Activated CD4-positive, alpha-beta T cell treated with anti-CD3 and anti-CD28 coated beads, Interleukin-2, Interleukin-6, amounts not matched to agents 100 ng/mL and 50 ng/mL, durations not matched to agents 16 hours and 8 hours (primary cell): ENCODE results near the gene VPS18.

Source experiments
- DNase-seq: peaks from one replicate; pipeline ENCODE4 v3.0.0-alpha.2; 2020

Gene VPS18

DNA sequence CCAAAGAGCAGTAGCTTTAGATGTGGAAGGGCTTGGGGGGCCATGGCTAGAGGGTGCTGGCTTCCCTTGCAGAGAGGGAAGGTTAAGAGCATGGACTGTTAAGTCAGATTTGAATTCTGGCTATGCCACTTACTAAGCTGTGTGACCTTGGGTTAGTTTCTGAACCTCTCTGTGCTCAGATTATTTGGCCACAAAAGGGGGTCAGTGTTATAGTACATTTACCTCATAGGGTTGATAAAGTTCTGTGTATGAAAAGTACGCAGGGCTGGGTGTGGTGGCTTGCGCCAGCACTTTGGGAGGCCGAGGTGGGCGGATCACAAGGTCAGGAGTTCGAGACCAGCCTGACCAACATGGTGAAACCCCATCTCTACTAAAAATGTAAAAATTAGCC is 6.8 kb downstream of the VPS18 start:
- no peak for DNase-seq

DNA sequence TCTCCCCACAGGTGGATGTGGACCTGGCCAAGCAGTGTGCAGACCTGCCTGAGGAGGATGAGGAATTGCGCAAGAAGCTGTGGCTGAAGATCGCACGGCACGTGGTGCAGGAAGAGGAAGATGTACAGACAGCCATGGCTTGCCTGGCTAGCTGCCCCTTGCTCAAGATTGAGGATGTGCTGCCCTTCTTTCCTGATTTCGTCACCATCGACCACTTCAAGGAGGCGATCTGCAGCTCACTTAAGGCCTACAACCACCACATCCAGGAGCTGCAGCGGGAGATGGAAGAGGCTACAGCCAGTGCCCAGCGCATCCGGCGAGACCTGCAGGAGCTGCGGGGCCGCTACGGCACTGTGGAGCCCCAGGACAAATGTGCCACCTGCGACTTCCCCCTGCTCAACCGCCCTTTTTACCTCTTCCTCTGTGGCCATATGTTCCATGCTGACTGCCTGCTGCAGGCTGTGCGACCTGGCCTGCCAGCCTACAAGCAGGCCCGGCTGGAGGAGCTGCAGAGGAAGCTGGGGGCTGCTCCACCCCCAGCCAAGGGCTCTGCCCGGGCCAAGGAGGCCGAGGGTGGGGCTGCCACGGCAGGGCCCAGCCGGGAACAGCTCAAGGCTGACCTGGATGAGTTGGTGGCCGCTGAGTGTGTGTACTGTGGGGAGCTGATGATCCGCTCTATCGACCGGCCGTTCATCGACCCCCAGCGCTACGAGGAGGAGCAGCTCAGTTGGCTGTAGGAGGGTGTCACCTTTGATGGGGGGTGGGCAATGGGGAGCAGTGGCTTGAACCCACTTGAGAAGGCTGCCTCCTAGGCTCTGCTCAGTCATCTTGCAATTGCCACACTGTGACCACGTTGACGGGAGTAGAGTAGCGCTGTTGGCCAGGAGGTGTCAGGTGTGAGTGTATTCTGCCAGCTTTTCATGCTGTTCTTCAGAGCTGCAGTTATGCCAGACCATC is 8.6 kb downstream of the VPS18 start:
- DNase-seq = peak; percentile 41

DNA sequence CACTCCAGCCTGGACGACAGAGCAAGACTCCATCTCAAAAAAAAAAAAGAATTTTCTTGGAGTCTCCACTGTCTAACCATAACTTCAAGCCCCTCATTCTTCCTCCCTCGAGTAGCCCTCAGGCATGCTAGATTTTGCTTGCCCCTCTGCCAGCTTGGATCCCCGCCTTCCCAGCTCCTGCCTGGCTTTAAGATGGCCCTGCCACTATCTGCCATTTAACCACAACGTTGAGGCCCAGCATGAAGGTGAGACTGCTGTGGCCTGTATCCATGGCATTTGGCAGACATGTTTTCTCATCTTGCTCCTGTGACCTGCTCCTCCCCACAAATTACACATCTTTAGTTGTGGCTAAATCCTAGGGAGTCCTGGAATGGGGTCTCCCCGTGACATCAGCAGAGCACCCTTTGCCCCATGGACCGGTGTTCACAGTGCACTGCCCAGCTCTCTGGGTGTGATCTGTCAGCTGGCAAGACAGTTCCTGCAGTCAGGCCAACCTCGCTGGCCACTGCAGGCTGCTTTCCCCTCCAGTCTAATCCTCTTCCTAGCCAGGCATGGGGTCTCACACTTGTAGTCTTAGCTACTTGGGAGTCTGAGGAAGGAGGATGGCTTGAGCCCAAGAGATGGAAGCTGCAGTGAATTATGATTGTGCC is 10.4 kb downstream of the VPS18 start:
- DNase-seq = no peak

DNA sequence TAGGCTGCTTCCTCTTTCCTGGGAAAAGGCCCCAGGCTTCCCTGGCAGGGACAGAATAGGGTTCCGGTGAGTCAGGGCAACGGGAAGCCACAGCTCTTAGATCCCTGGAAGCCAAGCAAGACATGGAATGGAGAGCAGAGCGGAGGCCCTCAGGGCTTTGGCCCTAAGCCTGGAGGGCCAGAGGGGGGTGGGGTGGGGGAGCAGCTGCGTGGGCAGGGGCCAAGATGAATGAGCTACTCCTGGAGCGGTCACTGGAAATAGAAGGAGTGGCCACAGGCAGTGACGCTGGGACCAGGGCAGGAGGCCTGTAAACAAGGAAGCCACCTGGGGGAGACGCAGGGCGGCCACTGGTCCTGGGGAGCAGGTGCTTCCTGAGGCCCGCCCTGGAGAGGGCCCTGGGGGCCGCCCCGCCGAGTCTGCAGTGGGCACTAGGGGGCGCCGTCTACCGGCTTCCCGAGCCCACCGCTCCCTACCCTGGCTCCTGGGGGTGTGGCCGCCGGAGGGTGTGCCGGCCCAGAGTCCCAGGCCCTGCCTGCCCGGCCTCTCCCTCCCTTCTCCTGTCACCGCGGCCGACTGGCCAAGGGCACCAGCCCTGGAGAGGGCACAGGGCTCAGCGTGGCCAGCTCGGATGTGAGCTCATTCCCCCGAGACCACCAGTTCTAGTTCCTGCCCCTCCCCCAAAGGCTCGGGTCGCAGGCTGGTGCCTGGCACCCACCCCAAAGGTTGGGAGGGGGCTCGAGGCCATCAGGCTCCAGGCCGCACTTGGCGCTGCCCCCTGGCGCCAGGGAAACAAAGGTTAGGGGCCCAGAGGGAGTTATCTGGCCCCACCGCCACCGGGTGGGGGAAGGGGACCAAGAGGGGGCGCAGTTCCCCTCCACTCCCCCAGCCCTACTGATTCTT is 12.1 kb downstream of the VPS18 start:
- DNase-seq = peak; percentile 84

DNA sequence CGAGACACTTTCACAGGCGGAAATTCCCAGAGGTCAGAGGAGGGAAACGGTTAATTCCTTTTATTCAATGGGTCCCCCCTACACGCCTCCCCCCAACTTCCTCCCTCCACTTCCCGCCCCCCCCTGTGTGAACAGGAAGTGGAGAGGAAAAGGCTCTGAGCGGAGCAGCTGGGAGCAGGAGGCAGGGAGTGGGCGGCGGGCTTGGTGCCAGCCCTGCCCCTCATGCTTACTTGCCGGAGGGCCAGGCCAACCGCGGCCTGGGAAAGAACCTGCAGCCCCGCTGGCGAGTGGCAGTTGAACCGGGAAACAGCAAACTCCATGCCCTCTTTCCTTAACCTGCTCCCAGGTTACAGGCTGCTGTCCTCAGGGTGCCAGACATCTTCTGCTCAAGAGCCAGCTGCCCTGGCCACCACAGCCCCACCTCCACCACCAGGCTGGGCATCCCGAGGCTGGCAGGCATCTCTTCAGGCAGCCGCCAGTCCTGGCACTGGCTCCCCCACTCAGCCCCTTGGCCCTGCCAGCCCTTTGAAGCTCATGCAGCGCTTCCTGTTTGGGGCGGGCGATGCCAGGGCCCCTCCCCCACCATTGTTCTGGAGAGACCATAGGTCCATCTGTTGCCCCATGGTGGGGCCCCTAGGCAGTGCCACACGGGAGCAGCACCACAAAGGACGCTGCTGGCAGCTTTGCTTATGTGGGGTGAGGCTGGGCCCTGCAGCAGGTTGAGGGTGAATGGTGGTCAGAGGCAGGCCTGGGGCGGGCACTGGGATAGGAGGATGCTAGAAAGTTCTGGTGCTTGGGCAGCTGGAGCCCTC is 12.9 kb downstream of the VPS18 start:
- DNase-seq = peak; percentile 68

DNA sequence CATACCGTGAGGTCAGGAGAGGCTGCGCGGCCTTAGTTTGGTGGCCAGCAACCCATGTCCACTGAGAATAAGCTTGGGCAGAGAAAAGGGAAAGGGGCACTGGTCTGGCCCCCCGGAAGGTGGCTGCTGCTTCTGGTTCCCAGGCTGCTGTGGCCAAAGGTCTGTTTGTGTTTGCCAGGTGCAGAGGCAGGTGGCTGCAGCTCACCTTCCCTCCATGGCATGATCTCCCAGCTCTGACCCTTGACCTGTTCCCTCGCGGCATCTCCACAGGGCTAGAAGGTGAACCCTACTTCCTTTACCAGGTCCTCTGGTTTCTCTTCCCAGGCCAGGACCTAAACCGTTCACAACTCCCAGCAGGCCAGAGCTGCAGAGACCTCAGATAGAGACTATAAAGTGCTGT is 13.8 kb downstream of the VPS18 start:
- DNase-seq = no peak

DNA sequence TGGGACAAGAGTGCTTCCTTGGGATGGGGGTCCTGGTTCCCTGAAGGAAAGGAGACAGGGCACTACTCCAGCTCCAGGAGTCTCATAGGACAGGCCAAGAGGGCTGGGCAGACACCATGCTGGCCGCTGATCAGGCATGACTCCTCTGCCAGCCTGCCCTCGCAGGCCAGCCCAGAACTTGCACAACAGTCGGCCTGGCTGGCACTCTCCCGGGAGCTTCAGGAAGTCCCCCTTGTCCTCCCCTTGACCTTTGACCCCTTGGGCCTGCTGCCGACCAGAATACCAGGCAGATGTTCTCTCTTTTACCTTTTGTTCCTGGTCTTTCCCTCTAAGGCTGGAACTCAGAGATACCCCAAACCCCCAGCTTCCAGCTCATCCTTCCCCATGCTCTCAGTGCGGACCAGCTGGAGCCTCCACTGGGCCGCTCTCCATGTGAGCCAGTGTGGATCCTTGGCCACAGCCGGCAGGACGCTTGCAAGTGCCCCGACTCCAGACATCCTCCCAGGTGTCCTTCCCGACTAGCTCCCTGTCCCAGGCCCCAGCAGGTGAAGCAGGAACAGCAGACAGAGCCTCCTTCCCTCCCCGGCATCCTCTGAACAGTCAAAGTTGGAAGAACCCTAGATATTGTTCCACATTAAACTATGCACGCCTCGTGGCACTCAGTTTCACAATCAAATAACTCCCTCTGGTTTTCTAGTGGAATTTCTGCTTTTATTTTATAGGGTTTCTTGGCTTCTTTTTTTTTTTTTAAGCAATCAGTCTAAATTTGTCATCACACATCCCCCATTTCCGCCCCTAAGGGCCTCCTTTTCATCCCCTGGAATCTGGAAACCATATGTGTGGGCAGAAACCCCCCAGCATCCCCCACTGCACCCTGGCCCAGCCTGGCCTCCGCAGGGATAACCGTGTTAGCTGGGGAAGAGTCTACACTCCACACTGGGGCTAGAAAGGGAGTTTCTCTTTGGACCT is 15.7 kb downstream of the VPS18 start:
- no peak for DNase-seq

DNA sequence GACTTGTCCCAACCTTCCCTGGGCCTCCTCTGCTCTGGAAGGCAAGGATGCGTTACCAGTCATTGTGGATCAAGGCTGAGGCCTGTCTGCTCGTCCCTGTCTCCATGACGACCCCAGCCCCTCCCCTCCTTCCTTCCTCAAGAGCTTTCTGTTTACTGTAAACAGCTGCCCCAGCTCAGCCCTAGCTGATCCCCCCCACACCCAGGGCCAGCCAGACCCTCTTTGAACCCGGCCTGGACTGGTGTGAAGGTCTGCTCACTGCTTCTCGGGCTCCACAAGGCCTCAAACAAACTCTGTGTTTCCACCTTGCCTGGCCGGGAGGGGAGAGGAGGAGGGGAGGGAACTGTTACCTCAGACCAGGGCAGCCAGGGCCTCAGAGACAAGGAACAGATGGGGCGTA is 16.9 kb downstream of the VPS18 start:
- DNase-seq = no peak

DNA sequence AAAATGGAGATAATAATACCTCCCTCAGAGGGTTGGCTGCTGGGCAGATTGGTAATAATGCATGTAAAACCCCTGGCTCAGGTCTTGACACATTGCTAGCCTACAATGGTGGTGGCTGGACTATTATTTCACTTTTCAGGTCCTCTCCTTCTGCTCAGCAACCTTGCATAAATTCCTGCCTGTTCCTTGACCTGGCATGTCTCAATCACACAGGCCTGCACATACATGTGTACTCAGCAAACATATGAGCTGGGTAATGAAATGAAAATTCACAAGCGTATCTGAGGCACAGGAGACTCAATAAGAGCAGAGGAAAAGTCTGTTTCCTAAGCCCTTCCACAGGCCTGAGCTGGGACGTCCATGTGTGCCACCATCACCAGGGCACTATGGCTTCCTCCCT is 17.4 kb downstream of the VPS18 start:
- no peak for DNase-seq

DNA sequence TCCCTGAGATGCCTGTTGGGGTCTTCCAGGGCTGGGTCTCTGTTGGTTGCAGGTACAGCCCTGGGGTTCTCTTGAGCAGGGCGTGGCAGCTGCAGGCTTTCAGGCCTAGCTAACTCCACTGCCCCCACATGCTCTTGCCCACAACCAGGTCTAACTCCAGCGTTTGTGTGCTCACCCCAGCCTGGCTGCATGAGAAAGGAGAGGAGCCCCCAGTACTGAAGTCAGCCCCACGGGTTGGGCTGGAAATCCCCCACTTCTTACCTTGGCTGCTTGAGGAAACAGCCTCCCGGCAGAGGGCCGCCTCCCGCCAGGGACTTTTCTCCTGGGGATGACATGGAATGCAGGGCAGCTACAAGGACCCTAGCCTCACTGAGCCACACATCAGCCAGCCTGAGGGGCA is 18.2 kb downstream of the VPS18 start:
- DNase-seq = no peak

DNA sequence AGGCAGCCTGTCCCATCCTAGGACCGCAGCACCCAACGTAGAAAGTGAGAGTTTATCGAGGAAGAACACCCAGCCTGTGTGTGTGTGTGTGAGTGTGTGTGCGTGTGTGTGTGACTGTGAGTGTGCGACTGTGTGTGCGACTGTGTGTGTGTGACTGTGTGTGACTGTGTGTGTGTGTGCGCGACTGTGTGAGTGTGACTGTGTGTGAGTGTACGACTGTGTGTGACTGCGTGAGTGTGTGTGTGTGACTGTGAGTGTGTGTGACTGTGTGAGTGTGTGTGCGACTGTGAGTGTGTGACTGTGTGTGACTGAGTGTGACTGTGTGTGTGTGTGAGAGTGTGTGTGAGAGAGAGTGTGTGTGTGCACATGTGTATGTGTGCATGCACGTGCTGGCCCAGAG is 19.8 kb downstream of the VPS18 start:
- no peak for DNase-seq

DNA sequence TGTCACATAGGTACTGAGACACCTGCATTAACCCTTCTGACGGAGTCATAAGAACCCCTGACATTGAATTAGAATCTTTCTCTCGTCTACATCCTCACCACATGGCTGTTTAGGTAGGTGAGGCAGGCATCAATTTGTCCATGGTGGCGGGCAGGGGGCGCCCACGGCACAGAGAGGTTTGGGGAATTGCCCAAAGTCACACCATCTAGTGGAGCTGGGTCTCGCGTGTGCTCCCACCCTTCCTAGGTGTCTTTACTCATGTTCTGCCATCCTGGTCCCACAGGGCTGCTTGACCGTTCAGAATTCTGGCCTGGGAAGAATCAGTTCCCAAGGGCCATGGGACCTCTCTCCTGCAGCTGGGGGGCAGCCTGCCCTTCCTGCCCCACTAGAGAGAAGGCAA is 20.2 kb downstream of the VPS18 start:
- no peak for DNase-seq

DNA sequence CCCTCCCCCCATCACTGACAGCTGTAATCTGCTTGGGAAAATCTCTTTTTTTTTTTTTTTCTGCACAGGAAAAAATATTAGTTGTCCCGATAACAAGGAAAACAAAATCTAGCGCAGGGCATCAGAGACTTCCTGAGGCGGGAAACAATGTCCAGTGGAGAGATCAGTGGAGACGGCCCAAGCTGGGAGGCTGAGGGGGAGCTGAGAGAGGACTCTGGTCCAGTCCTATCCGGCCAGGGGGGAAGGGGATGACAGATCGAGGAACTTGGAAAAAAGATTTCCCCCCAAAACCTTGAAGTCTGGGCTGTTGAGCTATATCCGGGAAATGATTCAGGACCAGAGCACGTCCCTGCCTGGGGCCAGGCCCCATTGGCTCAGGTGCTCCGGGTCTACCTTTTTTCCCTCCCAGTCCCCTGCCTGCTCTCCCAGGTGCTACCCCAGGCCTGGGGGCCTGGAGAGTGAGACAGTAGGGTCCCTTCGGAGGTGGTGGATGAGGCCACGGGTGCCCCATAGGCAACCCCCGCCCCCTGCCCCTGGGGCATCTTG is 20.9 kb downstream of the VPS18 start:
- DNase-seq = no peak

DNA sequence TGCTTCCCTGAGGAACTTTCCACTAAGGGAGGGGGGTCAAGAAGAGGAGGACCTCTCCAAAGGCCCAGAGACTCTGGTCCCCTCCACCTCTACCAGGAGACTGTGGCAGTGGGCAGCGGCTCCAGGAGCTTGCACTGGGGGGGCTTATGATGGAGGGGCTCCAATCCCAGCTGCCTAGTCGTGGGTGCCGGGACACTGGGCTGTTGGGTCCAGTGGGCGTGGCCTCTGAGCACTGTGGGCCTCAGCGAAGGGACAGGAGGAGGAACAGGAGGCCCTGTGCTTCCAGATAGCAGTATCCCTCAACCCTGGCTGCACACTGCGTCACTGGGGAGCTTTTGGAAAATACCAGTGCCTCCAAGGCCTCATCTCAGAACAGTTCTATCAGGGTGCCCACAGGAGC is 21.4 kb downstream of the VPS18 start:
- no peak for DNase-seq

DNA sequence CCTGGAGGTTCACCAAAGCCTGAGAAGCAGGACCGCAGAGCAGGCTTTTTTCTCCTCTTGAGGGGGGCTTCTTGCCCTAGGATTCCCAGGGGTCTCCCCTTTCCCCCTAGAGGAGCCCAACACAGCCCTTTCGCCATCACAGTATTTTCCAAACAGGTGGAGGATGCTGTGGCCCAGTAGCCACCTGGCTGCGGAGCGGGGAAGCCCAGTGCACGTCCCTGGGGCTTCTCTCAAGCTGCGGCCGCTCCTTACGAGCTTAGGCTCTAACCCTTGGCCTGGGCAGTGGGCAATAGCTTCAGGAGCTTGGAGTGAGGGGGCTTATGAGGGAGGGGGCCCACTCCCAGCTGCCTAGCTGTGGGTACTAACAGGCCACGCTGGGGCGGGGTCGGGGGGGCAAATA is 23.3 kb downstream of the VPS18 start:
- no peak for DNase-seq

DNA sequence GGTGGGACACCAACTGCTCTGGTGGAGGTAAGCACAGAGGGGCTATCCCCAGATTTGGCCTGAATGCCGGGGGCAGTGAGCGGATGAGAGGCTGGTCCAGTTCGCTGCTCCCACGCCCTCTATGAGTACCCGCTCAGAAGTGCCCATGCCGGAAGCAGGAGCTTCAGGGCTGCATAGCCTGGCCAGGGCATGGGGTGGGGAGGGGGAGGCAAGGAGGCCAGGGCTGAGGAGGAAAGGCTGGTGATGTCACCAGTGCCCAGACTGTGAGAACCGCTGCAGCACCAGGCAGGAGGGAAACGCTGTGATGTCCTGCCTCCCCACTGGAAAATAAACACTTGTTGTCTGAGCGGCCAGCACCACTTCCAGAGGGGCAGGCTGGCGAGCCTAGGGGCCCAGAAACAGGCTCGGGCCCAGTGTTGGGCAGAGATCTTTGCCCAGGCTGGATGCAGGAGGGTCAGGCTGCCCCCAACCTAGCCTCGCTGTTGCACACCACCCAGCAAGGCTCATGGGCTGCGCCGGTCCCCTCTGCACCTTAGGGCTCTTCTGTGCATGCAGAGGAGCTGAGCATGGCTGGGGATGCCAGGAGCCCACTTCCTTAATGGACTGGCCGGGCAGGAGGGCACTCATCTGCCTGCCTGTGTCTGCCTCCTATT is 24.0 kb downstream of the VPS18 start:
- no peak for DNase-seq

DNA sequence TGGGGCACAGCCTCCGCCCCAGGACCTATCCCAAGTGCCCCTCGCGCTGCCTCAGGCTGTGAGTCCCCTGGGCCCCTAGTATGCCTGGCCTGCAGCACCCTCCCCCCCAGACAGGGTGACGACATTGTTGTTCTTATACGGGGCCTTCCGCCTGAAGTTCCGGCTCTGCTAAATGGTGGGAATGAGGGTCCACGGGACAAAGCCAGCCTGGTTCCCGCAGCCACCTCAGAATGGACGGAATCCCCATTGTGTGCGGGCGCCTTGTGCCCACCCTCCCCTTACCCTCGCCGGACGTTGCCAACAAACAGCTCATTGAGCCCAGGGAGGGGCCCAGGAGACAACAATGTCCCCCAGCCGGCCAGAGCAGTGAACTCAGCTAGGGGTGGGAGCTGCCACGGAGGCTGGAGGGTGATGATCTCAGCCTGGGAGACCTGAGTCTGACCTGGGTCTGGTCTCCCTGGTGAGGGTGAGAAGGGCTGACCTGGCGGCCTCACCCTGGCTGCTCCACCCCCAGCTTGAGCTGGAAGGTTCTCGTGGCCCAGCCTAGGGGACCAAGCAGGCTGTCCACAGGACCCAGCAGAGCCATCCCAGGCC is 24.6 kb downstream of the VPS18 start:
- no peak for DNase-seq

DNA sequence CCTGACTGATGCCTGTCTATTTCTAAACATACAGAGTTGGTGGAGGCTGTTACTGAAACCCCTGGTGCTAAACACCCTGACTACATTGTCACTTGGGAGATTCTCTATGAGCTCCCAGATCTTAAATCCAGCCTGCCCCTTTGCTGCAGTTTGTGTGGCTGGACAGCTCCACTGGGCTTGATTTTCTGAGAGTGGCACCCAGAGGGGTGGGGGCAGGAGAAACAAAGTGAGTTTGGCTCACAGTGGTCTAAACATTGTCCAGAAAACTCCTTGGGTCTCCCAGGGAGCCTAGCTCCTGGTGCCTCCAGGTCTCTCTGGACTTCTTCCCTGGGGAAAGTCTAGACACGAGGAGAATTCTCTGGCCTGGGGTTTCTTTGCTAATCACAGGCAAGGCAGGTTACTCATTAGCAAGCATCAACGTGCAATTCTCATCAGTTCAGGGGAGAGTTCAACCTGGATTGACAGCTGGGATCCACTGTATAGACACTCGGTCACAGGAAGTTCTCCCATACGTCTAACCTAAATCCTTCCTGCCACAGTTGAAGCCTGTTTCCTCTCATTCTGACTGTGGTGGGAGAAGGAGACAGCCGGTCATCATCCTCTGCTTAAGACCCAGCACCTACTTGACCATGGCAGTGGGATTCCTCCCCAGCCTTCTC is 27.8 kb downstream of the VPS18 start:
- DNase-seq = no peak

DNA sequence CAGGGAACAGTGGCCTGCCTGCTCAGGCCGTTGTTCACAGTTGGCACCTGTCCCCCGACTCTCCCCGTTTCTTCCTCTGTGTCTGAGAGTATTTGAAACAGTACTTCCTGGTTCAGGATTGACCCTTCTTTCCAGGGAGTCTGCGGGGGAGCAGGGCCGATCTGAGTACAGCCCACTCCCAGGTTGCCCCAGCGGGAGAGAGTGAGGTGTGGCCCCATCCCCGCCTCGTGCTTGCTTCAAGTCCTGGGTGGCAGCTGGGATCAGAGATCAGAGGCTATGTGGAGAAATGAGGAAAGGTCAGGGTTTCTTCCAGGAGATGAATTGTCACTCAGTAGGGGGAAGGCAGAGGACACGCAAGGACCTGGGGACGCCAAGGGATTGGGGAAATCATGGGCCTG is 28.4 kb downstream of the VPS18 start:
- DNase-seq = no peak
